WI38 (cell line): ENCODE results near the gene OBSCN.

ENCODE experiments used
- H3K4me3 ChIP-seq: 2 replicates; pipeline ENCODE4 v1.5.1; 2011; ENCODE audit warnings: low read depth, mild to moderate bottlenecking, control low read depth, low read length
- CTCF ChIP-seq: IDR thresholded peaks from 2 replicates; pipeline ENCODE4 v1.5.1; 2012; ENCODE audit warnings: low read depth, mild to moderate bottlenecking, control low read depth, low read length

OBSCN gene

GRCh38 chr1:228356897-228357680 lies 149.2 kb downstream of the OBSCN start:
- no peak overlapping the region for H3K4me3 ChIP-seq
- TF ChIP-seq CTCF: no peak

GRCh38 chr1:228358039-228358763 lies 150.4 kb downstream of the OBSCN start:
- no peak overlapping the region for H3K4me3 ChIP-seq
- no peak for TF ChIP-seq CTCF

- TF ChIP-seq CTCF: no peak
- H3K4me3 ChIP-seq: no peak overlapping the region
Observed at GRCh38 chr1:228358764-228359612, 151.1 kb downstream of the OBSCN start.

GRCh38 chr1:228359613-228360532 lies 152.0 kb downstream of the OBSCN start:
- H3K4me3 ChIP-seq: no peak overlapping the region
- TF ChIP-seq CTCF: no peak

- H3K4me3 ChIP-seq: no peak overlapping the region
- no peak for TF ChIP-seq CTCF
Observed at GRCh38 chr1:228360533-228361313, 152.9 kb downstream of the OBSCN start.
